Measurements from ENCODE around the gene GIMAP8. TPM values are rescaled to one million over a fixed set of nuclear protein-coding genes. Genes with fewer than 3 reads are reported as not detected.
"Not testable (repeated sequence)": the region's sequence is repeated elsewhere in the genome, so short reads cannot be mapped to it uniquely, and the experiment has no call there.

Gene GIMAP8
- total RNA-seq, 1 donor from 2014 or later, result 2.8 TPM

GRCh38 chr7:150466477-150466876 lies 16.0 kb downstream of the GIMAP8 start:
- no peak for DNase-seq

- DNase-seq, result no peak
Observed at GRCh38 chr7:150468241-150468640, 17.8 kb downstream of the GIMAP8 start.

- DNase-seq, result no peak
Observed at GRCh38 chr7:150471886-150472285, 21.5 kb downstream of the GIMAP8 start.

- no peak for DNase-seq
Observed at GRCh38 chr7:150473902-150474301, 23.5 kb downstream of the GIMAP8 start.

- no peak for DNase-seq
Observed at GRCh38 chr7:150476285-150476684, 25.9 kb downstream of the GIMAP8 start.

GRCh38 chr7:150476819-150477631 lies 26.6 kb downstream of the GIMAP8 start:
- DNase-seq, result no peak

- DNase-seq, result no peak
Observed at GRCh38 chr7:150479023-150479716, 28.7 kb downstream of the GIMAP8 start.

GRCh38 chr7:150481186-150481920 lies 30.9 kb downstream of the GIMAP8 start:
- no peak for DNase-seq

GRCh38 chr7:150481922-150482321 lies 31.5 kb downstream of the GIMAP8 start:
- DNase-seq, result no peak

- not testable (repeated sequence) for DNase-seq
Observed at GRCh38 chr7:150483514-150483913, 33.1 kb downstream of the GIMAP8 start.

- not testable (repeated sequence) for DNase-seq
Observed at GRCh38 chr7:150484071-150484470, 33.6 kb downstream of the GIMAP8 start.

- no peak for DNase-seq
Observed at GRCh38 chr7:150487625-150488024, 37.2 kb downstream of the GIMAP8 start.

- DNase-seq, result no peak
Observed at GRCh38 chr7:150489782-150490181, 39.4 kb downstream of the GIMAP8 start.

- DNase-seq, result not testable (repeated sequence)
Observed at GRCh38 chr7:150493442-150493841, 43.0 kb downstream of the GIMAP8 start.

- DNase-seq, result no peak
Observed at GRCh38 chr7:150502519-150502918, 52.1 kb downstream of the GIMAP8 start.

GRCh38 chr7:150503155-150503554 lies 52.7 kb downstream of the GIMAP8 start:
- DNase-seq, result no peak

- DNase-seq, result no peak
Observed at GRCh38 chr7:150503581-150503980, 53.2 kb downstream of the GIMAP8 start.

- no peak for DNase-seq
Observed at GRCh38 chr7:150507947-150508602, 57.6 kb downstream of the GIMAP8 start.

- no peak for DNase-seq
Observed at GRCh38 chr7:150511048-150511447, 60.6 kb downstream of the GIMAP8 start.

- DNase-seq, result no peak
Observed at GRCh38 chr7:150513758-150514157, 63.3 kb downstream of the GIMAP8 start.

GRCh38 chr7:150514748-150515222 lies 64.4 kb downstream of the GIMAP8 start, which contains the start of gene GIMAP7:
Gene GIMAP7, plus strand, starts transcription at chr7:150514872. Its CDS starts 5,103 bp downstream, at chr7:150519975.
- no peak for DNase-seq
